K562 (cell line): Measurements from ENCODE around the gene GABRB3. TPM values are rescaled to one million over a fixed set of nuclear protein-coding genes. Genes with fewer than 3 reads are reported as not detected.

Experiments used
- ATAC-seq: fragments of 200-7000 bp; cut with Tn5 transposase; 3 replicates; pipeline ENCODE4 v1.9.1; 2020; ENCODE audit warnings: moderate library complexity
- BruUV-seq: library from RNA; stranded (reverse); fragments of 400-500 nt; replicated peaks from 2 replicates; lab custom pipeline; 2021; lab: Mats Ljungman, UMichigan
- CTCF ChIA-PET: fragments of 300-600 bp; formaldehyde crosslinking; extraction: SDS; loops from one replicate; lab custom pipeline; 2021; ENCODE audit warnings: low intra/inter-chr PET ratio; lab: Yijun Ruan, JAX
- POLR2A ChIA-PET: fragments of 300-600, 350-650 bp; sonication (Branson Sonifier 250); formaldehyde crosslinking; extraction: SDS; loops from one replicate; lab custom pipeline; 2021; ENCODE audit warnings: antibody characterized with exemption, inconsistent platforms; lab: Yijun Ruan, JAX
- DNase-seq, 4 experiments: peaks; one replicate each; pipeline versions ENCODE4 v3.0.0 to v3.0.0-alpha.2; 2011 to 2018; ENCODE audit warnings: low spot score in 3 of 4, mixed read lengths in 3 of 4; ENCODE audit errors: extremely low read depth in 1 of 4
- FAIRE-seq: peaks from 2 replicates; lab custom pipeline; 2011; peaks lifted over from hg19 to GRCh38; lab: Jason Lieb, UNC
- H2AFZ ChIP-seq: 2 replicates; pipeline ENCODE4 v1.6.0; 2011; ENCODE audit warnings: low read depth, low read length, control low read depth, inconsistent platforms
- H3K27ac ChIP-seq: fragments of 200-600 bp; 3 replicates; pipeline ENCODE4 v1.8.0; 2011; ENCODE audit warnings: low read depth, mild to moderate bottlenecking, control low read depth, inconsistent platforms, low read length, moderate library complexity, mixed read lengths; ENCODE audit errors: extremely low read depth
- H3K27me3 ChIP-seq, 2 experiments: fragments of 300-600 bp in 1 of 2; 2 replicates in 1 of 2; 3 replicates in 1 of 2; pipeline versions ENCODE4 v1.6.0 to v1.8.0; 2011; ENCODE audit warnings: inconsistent platforms in 2 of 2, low read length in 2 of 2, mild to moderate bottlenecking in 1 of 2, mixed read lengths in 1 of 2, moderate library complexity in 1 of 2; ENCODE audit not compliant: control insufficient read depth in 2 of 2, insufficient read depth in 2 of 2
- H3K36me3 ChIP-seq: fragments of 300-600 bp; 3 replicates; pipeline ENCODE4 v1.8.0; 2011; ENCODE audit warnings: mild to moderate bottlenecking, low read length, inconsistent platforms; ENCODE audit not compliant: control insufficient read depth, insufficient read depth
- H3K4me1 ChIP-seq, 2 experiments: fragments of 200-600 bp in 1 of 2; replicated peaks in 1 of 2; 2 replicates in 1 of 2; 3 replicates in 1 of 2; pipeline versions ENCODE4 v1.5.1 to v1.8.0; 2011; ENCODE audit warnings: inconsistent platforms in 2 of 2, low read length in 2 of 2, mild to moderate bottlenecking in 1 of 2, mixed read lengths in 1 of 2, moderate library complexity in 1 of 2; ENCODE audit not compliant: control insufficient read depth in 2 of 2, insufficient read depth in 2 of 2
- H3K4me2 ChIP-seq: 2 replicates; pipeline ENCODE4 v1.6.1; 2011; ENCODE audit warnings: low read length, control low read depth, inconsistent platforms, mixed read lengths; ENCODE audit not compliant: insufficient read depth
- H3K4me3 ChIP-seq: fragments of 200-600 bp; sonication (generic), shearing (Covaris generic); 2 replicates; pipeline ENCODE4 v1.5.1; 2016; ENCODE audit warnings: control low read depth, inconsistent platforms
- H3K79me2 ChIP-seq: fragments of 200-600 bp; 3 replicates; pipeline ENCODE4 v1.8.0; 2011; ENCODE audit warnings: low read length, inconsistent platforms; ENCODE audit not compliant: control insufficient read depth, insufficient read depth
- H3K9ac ChIP-seq, 2 experiments: 2 replicates each; pipeline versions ENCODE4 v1.6.0 to v1.6.1; 2011; ENCODE audit warnings: low read depth in 2 of 2, low read length in 2 of 2, control low read depth in 1 of 2, inconsistent platforms in 1 of 2, mild to moderate bottlenecking in 1 of 2, mixed read lengths in 1 of 2; ENCODE audit not compliant: insufficient read depth in 1 of 2
- H3K9me1 ChIP-seq: one replicate; pipeline ENCODE4 v1.6.0; 2011; ENCODE audit warnings: inconsistent platforms, mild to moderate bottlenecking, low read length, moderate library complexity; ENCODE audit not compliant: control insufficient read depth, insufficient read depth
- H3K9me3 ChIP-seq: replicated peaks from 2 replicates; pipeline ENCODE4 v1.5.1; 2011; ENCODE audit warnings: low read depth, low read length, inconsistent platforms; ENCODE audit not compliant: control insufficient read depth, insufficient read depth
- H4K20me1 ChIP-seq: replicated peaks from 2 replicates; pipeline ENCODE4 v1.6.1; 2011; ENCODE audit warnings: low read length, inconsistent platforms, mixed read lengths; ENCODE audit not compliant: control insufficient read depth, insufficient read depth
- CBX2 ChIP-seq: fragments of 200-600 bp; sonication (generic); IDR thresholded peaks from one replicate; pipeline ENCODE4 v1.6.1; 2012; ENCODE audit warnings: mild to moderate bottlenecking, low read length, inconsistent platforms; ENCODE audit not compliant: insufficient read depth, poor library complexity, severe bottlenecking
- CEBPZ ChIP-seq: fragments of 150-350 bp; IDR thresholded peaks from 2 replicates; pipeline ENCODE4 v1.6.1; 2014; ENCODE audit warnings: low read depth, mild to moderate bottlenecking, low read length, borderline replicate concordance
- CTCFL ChIP-seq: IDR thresholded peaks from 2 replicates; pipeline ENCODE4 v1.6.1; 2011; ENCODE audit warnings: borderline replicate concordance, low read depth, mild to moderate bottlenecking, moderate library complexity, low read length; ENCODE audit not compliant: insufficient read depth, poor library complexity, severe bottlenecking
- KDM2B ChIP-seq: fragments of 250-450 bp; sonication (Bioruptor Pico); IDR thresholded peaks from 2 replicates; pipeline ENCODE4 v1.8.0; 2021; ENCODE audit warnings: mild to moderate bottlenecking, moderate library complexity
- NR1H2 ChIP-seq: sonication (generic); formaldehyde crosslinking; IDR thresholded peaks from 2 replicates; pipeline ENCODE4 v1.4.0; 2020; ENCODE audit warnings: mild to moderate bottlenecking, missing genetic modification reagents
- RAD51 ChIP-seq: fragments of 450-650 bp; IDR thresholded peaks from 2 replicates; pipeline ENCODE4 v1.7.1; 2016; ENCODE audit warnings: low read depth, mild to moderate bottlenecking, borderline replicate concordance
- RB1 ChIP-seq: fragments of 450-650 bp; IDR thresholded peaks from 2 replicates; pipeline ENCODE4 v1.6.1; 2017; ENCODE audit warnings: low read depth, mild to moderate bottlenecking
- RBM14 ChIP-seq: fragments of 200-400 bp; formaldehyde crosslinking; IDR thresholded peaks from 2 replicates; pipeline ENCODE4 v1.6.1; 2018; ENCODE audit warnings: low read depth, mild to moderate bottlenecking, low read length, moderate library complexity, borderline replicate concordance; ENCODE audit not compliant: insufficient read depth
- SIRT6 ChIP-seq: IDR thresholded peaks from one replicate; pipeline ENCODE4 v1.6.1; 2012; ENCODE audit warnings: low read depth, mild to moderate bottlenecking, control low read depth, inconsistent platforms, low read length, moderate library complexity
- ZHX1 ChIP-seq: fragments of 150-350 bp; conservative IDR thresholded peaks from 2 replicates; pipeline ENCODE4 v1.6.1; 2014; ENCODE audit warnings: low read length
- ZNF354B ChIP-seq: fragments of 250-450 bp; sonication (Bioruptor Pico); IDR thresholded peaks from 2 replicates; pipeline ENCODE4 v1.4.0; 2020
- ZNF41 ChIP-seq: fragments of 250-450 bp; sonication (Bioruptor Pico); conservative IDR thresholded peaks from 2 replicates; pipeline ENCODE4 v1.4.0; 2020; ENCODE audit warnings: mild to moderate bottlenecking
- ZNF717 ChIP-seq: fragments of 250-450 bp; sonication (Bioruptor Pico); IDR thresholded peaks from 2 replicates; pipeline ENCODE4 v1.5.0; 2021
- WGBS: fragments of 100-300 bp; shearing (Covaris generic); methylation state at CpG from one replicate; pipeline ENCODE4 v1.1.6; 2016; ENCODE audit warnings: low coverage, mixed read lengths; ENCODE audit not compliant: insufficient coverage; ENCODE audit errors: missing lambda C conversion rate; 5-methylcytosine and 5-hydroxymethylcytosine counted together
- in situ Hi-C: fragments of 300-500 bp; cut with MboI; formaldehyde crosslinking; loops from 4 replicates; pipeline ENCODE4 v1.15.0; 2018; ENCODE audit warnings: inconsistent platforms, mixed read lengths
- intact Hi-C: fragments of 100-400 bp; cut with micrococcal nuclease; formaldehyde crosslinking; loops from 2 replicates; pipeline ENCODE4 v1.14.2; 2022
- polyA plus RNA-seq, 8 experiments: library from polyadenylated mRNA; depleted of rRNA in 4 of 8; stranded (reverse) in 5 of 8; unstranded in 3 of 8; fragments of >200 nt; fragmentation: Nextera tagmentation in 2 of 8; fragmentation: Illumina TruSeq in 1 of 8; extraction: Ambion mirVana in 2 of 8; extraction: Trizol in 1 of 8; gene quantifications; 2 replicates each; pipeline versions ENCODE4 v1.2.1 to v1.2.3, GENCODE V29; 2011 to 2014; ENCODE audit warnings: inconsistent platforms in 1 of 8, missing spikeins in 1 of 8
- total RNA-seq, 7 experiments: library from RNA; depleted of rRNA in 6 of 7; stranded (reverse); fragments of >200 nt in 6 of 7; fragmentation: Illumina TruSeq in 2 of 7; extraction: Trizol in 2 of 7; gene quantifications; 2 replicates each; pipeline versions ENCODE4 v1.2.1 to v1.2.3, GENCODE V29; 2011 to 2021; ENCODE audit warnings: low replicate concordance in 1 of 7

Gene GABRB3
- total and polyA plus RNA-seq, 9 of the 15 experiments (the other 6 are each of a cell fraction or from before 2014, with no cell fraction given): 0.09 to 1.4 (median 0.49) TPM

GRCh38 chr15:26731965-26732364, 40.9 kb downstream of the GABRB3 start:
- no peak overlapping the region for H3K27ac ChIP-seq
- H4K20me1 ChIP-seq: no peaks in the 10 kb centered on the region
- no peak overlapping the region for H3K4me2 ChIP-seq
- intact Hi-C loops: no loop called here
- no peak overlapping the region for H2AFZ ChIP-seq
- CTCF ChIA-PET: no interaction called here
- H3K36me3 ChIP-seq: no peaks in the 10 kb centered on the region
- H3K27me3 ChIP-seq: no peaks in the 10 kb centered on the region
- H3K79me2 ChIP-seq: no peaks in the 10 kb centered on the region
- H3K9me3 ChIP-seq: no peaks in the 10 kb centered on the region
- no peak for FAIRE-seq
- H3K4me1 ChIP-seq: no peaks in the 10 kb centered on the region
- no peak for TF ChIP-seq ZHX1
- TF ChIP-seq RBM14: no peak
- no peak for TF ChIP-seq SIRT6
- no peak for TF ChIP-seq CEBPZ
- no peak for TF ChIP-seq ZNF41 (CRISPR knock-in tag)
- no peak for TF ChIP-seq RAD51
- no peak for TF ChIP-seq ZNF717 (CRISPR knock-in tag)
- no peak for TF ChIP-seq KDM2B (CRISPR knock-in tag)
- TF ChIP-seq RB1: no peak
- no peak for TF ChIP-seq CBX2
- TF ChIP-seq NR1H2: no peak
- no peak for TF ChIP-seq CTCFL
- TF ChIP-seq ZNF354B: no peak
- no peak overlapping the region for H3K9ac ChIP-seq
- in situ Hi-C loops: no loop called here
- no peak for DNase-seq
- POLR2A ChIA-PET: no interaction called here
- no TSS peak for BruUV-seq
- 0% methylated on average over 5 of the region's 5 CpGs for WGBS
- no peak overlapping the region for H3K4me3 ChIP-seq
- H3K9me1 ChIP-seq: no peaks in the 10 kb centered on the region
- no peak for ATAC-seq
